GM23338 (cell line): ENCODE data around the gene GPT2. TPM values are rescaled to one million over a fixed set of nuclear protein-coding genes. Genes with fewer than 3 reads are reported as not detected.
A peak's percentile ranks its signal among the peaks of the same experiment; 100 is the strongest.

Source experiments
- ATAC-seq: fragments of 200-7000 bp; cut with Tn5 transposase; 3 replicates; pipeline ENCODE4 v1.9.1; 2020
- DNase-seq: peaks from one replicate; pipeline ENCODE4 v3.0.0-alpha.2; 2015; ENCODE audit warnings: low spot score
- H2AFZ ChIP-seq: fragments of 200-600 bp; sonication (generic); 2 replicates; pipeline ENCODE4 v1.8.0; 2016; ENCODE audit warnings: antibody characterized with exemption, mild to moderate bottlenecking, moderate library complexity
- H3F3A ChIP-seq: fragments of 200-600 bp; sonication (generic); replicated peaks from 2 replicates; pipeline ENCODE4 v1.8.0; 2017; ENCODE audit warnings: antibody characterized with exemption, mixed run types, low read depth
- H3K27ac ChIP-seq: fragments of 200-600 bp; sonication (generic); 2 replicates; pipeline ENCODE4 v1.6.1; 2016; ENCODE audit warnings: low read depth
- H3K27me3 ChIP-seq: fragments of 200-600 bp; sonication (generic); 2 replicates; pipeline ENCODE4 v1.8.0; 2016; ENCODE audit warnings: mild to moderate bottlenecking, mixed run types, moderate library complexity; ENCODE audit not compliant: insufficient read depth
- H3K36me3 ChIP-seq: fragments of 200-600 bp; sonication (generic); 2 replicates; pipeline ENCODE4 v1.8.0; 2016; ENCODE audit warnings: mild to moderate bottlenecking; ENCODE audit not compliant: insufficient read depth
- H3K4me1 ChIP-seq: fragments of 200-600 bp; sonication (generic); 2 replicates; pipeline ENCODE4 v1.8.0; 2016; ENCODE audit warnings: mild to moderate bottlenecking, moderate library complexity; ENCODE audit not compliant: insufficient read depth
- H3K4me2 ChIP-seq: fragments of 200-600 bp; sonication (generic); 2 replicates; pipeline ENCODE4 v1.7.1; 2017; ENCODE audit warnings: mixed run types
- H3K4me3 ChIP-seq: fragments of 200-600 bp; sonication (generic); 2 replicates; pipeline ENCODE4 v1.6.1; 2016; ENCODE audit warnings: mixed run types
- H3K79me2 ChIP-seq: fragments of 200-600 bp; sonication (generic); replicated peaks from 2 replicates; pipeline ENCODE4 v1.8.0; 2017; ENCODE audit warnings: mild to moderate bottlenecking; ENCODE audit not compliant: insufficient read depth
- H3K9me2 ChIP-seq: fragments of 200-600 bp; sonication (generic); 2 replicates; pipeline ENCODE4 v1.8.0; 2017; ENCODE audit not compliant: insufficient read depth
- H4K20me1 ChIP-seq: fragments of 200-600 bp; sonication (generic); replicated peaks from 2 replicates; pipeline ENCODE4 v1.8.0; 2017; ENCODE audit warnings: mild to moderate bottlenecking; ENCODE audit not compliant: insufficient read depth
- H3K27ac Mint-ChIP-seq: 2 replicates; pipeline ENCODE4 v1.8.0; 2020; ENCODE audit warnings: inconsistent platforms, mild to moderate bottlenecking, moderate library complexity, mixed read lengths
- H3K27me3 Mint-ChIP-seq: 3 replicates; pipeline ENCODE4 v1.8.0; 2022; ENCODE audit warnings: low read depth, mild to moderate bottlenecking, moderate library complexity, mixed read lengths, inconsistent platforms; ENCODE audit not compliant: insufficient read depth, poor library complexity
- H3K36me3 Mint-ChIP-seq: 3 replicates; pipeline ENCODE4 v1.8.0; 2021; ENCODE audit warnings: low read depth, mild to moderate bottlenecking, inconsistent platforms, moderate library complexity, mixed read lengths
- H3K4me1 Mint-ChIP-seq: 3 replicates; pipeline ENCODE4 v1.8.0; 2020; ENCODE audit warnings: mild to moderate bottlenecking, inconsistent platforms, mixed read lengths
- H3K4me3 Mint-ChIP-seq: 3 replicates; pipeline ENCODE4 v1.8.0; 2021; ENCODE audit warnings: moderate library complexity, mild to moderate bottlenecking, inconsistent platforms, mixed read lengths
- H3K9me3 Mint-ChIP-seq: 3 replicates; pipeline ENCODE4 v1.8.0; 2020; ENCODE audit warnings: moderate library complexity, mild to moderate bottlenecking, inconsistent platforms, mixed read lengths
- CREB1 ChIP-seq: fragments of 250-450 bp; sonication (Bioruptor Pico); IDR thresholded peaks from 2 replicates; pipeline ENCODE4 v1.5.0; 2020; ENCODE audit warnings: low read depth, mild to moderate bottlenecking, moderate library complexity
- EZH2 ChIP-seq: fragments of 200-600 bp; sonication (generic); IDR thresholded peaks from one replicate; pipeline ENCODE4 v1.8.0; 2017; ENCODE audit warnings: antibody characterized with exemption, mild to moderate bottlenecking, low read depth; ENCODE audit not compliant: unreplicated experiment
- EZH2phosphoT487 ChIP-seq: fragments of 200-600 bp; sonication (generic); IDR thresholded peaks from one replicate; pipeline ENCODE4 v1.8.1; 2018; ENCODE audit warnings: antibody characterized with exemption; ENCODE audit not compliant: unreplicated experiment
- JUNB ChIP-seq: IDR thresholded peaks from one replicate; pipeline ENCODE4 v1.6.1; 2016; ENCODE audit warnings: antibody characterized with exemption; ENCODE audit not compliant: unreplicated experiment
- NANOG ChIP-seq: IDR thresholded peaks from 2 replicates; pipeline ENCODE4 v1.6.1; 2016; ENCODE audit warnings: antibody characterized with exemption, borderline replicate concordance
- POLR2AphosphoS5 ChIP-seq: IDR thresholded peaks from 2 replicates; pipeline ENCODE4 v1.6.1; 2016; ENCODE audit warnings: antibody characterized with exemption, low read depth
- STAT1 ChIP-seq: IDR thresholded peaks from one replicate; pipeline ENCODE4 v1.6.1; 2016; ENCODE audit warnings: antibody characterized with exemption; ENCODE audit not compliant: unreplicated experiment
- ZNF114 ChIP-seq: fragments of 250-450 bp; sonication (Bioruptor Pico); IDR thresholded peaks from 2 replicates; pipeline ENCODE4 v1.5.0; 2020; ENCODE audit warnings: mild to moderate bottlenecking, moderate library complexity
- ZNF331 ChIP-seq: fragments of 250-450 bp; sonication (Bioruptor Pico); IDR thresholded peaks from 2 replicates; pipeline ENCODE4 v1.5.0; 2020; ENCODE audit warnings: low read depth, mild to moderate bottlenecking, moderate library complexity
- polyA plus RNA-seq: library from polyadenylated mRNA; unstranded; fragments of >200 nt; fragmentation: Nextera tagmentation; extraction: Ambion mirVana; gene quantifications from 2 replicates; pipeline ENCODE4 v1.2.1, GENCODE V29; 2016
- total RNA-seq: library from RNA; depleted of rRNA; stranded (reverse); fragments of >200 nt; shearing (Covaris generic); gene quantifications from 2 replicates; pipeline ENCODE4 v1.2.3, GENCODE V29; 2014
- TF ChIP-seq, protein P1 (sequence below), 2 experiments: fragments of 200-600 bp in 1 of 2; sonication (generic) in 1 of 2; conservative IDR thresholded peaks; 2 replicates each; pipeline versions ENCODE4 v1.5.1 to v1.6.1; 2016 to 2017; ENCODE audit warnings: antibody characterized with exemption in 2 of 2, low read depth in 2 of 2, mild to moderate bottlenecking in 2 of 2, moderate library complexity in 1 of 2
- TF ChIP-seq, protein P2 (sequence below): fragments of 250-450 bp; sonication (Bioruptor Pico); IDR thresholded peaks from 2 replicates; pipeline ENCODE4 v1.5.0; 2020; ENCODE audit warnings: mild to moderate bottlenecking, moderate library complexity
- TF ChIP-seq, protein P3 (sequence below): IDR thresholded peaks from one replicate; pipeline ENCODE4 v1.6.1; 2018; ENCODE audit warnings: antibody characterized with exemption; ENCODE audit not compliant: unreplicated experiment
- TF ChIP-seq, protein P4 (sequence below): IDR thresholded peaks from 2 replicates; pipeline ENCODE4 v1.6.1; 2016; ENCODE audit warnings: antibody characterized with exemption

Gene GPT2
- total and polyA plus RNA-seq, 2 experiments from 2014 or later: 48.5 to 81.0 TPM

DNA sequence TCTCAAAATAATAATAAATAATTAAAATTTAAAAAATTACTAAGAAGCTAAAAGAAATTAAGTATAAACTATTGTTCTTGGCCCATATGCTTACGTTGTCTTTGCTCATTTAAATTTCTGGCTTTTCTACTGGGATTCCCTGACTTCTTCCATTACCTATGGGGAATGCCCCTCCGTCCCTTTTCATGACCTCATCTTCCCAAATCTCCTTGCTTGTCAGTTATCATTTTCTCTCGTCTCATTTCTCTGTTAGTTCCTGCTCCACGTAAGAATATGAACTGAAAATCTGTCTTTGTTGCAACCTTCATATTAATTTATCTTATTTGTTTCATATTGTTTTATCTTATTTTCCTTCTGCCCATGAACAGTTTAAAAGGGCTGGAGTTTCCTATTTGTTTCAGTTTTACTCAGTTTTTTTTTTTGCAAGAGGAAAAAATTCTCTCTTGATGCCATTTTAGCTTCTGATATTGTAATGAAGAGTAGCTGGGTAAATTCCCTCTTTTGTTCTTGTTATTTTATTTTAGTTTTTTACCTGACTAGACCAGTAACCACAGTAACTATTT, 91.8 kb downstream of the GPT2 start:
- no peak overlapping the region; the same call in 2 of the 3 replicates for H3K4me3 Mint-ChIP-seq
- Histone ChIP-seq H3K4me2 (0 out of 2 replicates have a peak overlapping the region, but pooled peaks have one; percentile 7), H3K79me2 (peaks cover 21% of the 10 kb centered on the region), H3F3A (0 out of 2 replicates have a peak, but pooled peaks cover 3% of the 10 kb centered on the region), H3K9me2 (no peaks in the 10 kb centered on the region), H2AFZ (peak overlapping the region; percentile 44; the same call in 1 of the 2 replicates), H4K20me1 (0 out of 2 replicates have a peak, but pooled peaks cover 4% of the 10 kb centered on the region), H3K4me3 (no peak overlapping the region), H3K27ac (no peak overlapping the region), H3K27me3 (no peaks in the 10 kb centered on the region), H3K4me1 (peaks cover 19% of the 10 kb centered on the region; the same call in 1 of the 2 replicates), H3K36me3 (peaks cover 7% of the 10 kb centered on the region; the same call in 1 of the 2 replicates)
- peaks cover 30% of the 10 kb centered on the region for H3K4me1 Mint-ChIP-seq
- H3K9me3 Mint-ChIP-seq: no peaks in the 10 kb centered on the region
- no peak for TF ChIP-seq STAT1
- no peak for TF ChIP-seq POLR2AphosphoS5
- TF ChIP-seq, protein P1, sequence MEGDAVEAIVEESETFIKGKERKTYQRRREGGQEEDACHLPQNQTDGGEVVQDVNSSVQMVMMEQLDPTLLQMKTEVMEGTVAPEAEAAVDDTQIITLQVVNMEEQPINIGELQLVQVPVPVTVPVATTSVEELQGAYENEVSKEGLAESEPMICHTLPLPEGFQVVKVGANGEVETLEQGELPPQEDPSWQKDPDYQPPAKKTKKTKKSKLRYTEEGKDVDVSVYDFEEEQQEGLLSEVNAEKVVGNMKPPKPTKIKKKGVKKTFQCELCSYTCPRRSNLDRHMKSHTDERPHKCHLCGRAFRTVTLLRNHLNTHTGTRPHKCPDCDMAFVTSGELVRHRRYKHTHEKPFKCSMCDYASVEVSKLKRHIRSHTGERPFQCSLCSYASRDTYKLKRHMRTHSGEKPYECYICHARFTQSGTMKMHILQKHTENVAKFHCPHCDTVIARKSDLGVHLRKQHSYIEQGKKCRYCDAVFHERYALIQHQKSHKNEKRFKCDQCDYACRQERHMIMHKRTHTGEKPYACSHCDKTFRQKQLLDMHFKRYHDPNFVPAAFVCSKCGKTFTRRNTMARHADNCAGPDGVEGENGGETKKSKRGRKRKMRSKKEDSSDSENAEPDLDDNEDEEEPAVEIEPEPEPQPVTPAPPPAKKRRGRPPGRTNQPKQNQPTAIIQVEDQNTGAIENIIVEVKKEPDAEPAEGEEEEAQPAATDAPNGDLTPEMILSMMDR (conservative IDR thresholded peaks at IDR 0.05; ENCODE audit: low read depth in 2 of 2): no peak
- TF ChIP-seq JUNB: no peak
- TF ChIP-seq, protein P2, sequence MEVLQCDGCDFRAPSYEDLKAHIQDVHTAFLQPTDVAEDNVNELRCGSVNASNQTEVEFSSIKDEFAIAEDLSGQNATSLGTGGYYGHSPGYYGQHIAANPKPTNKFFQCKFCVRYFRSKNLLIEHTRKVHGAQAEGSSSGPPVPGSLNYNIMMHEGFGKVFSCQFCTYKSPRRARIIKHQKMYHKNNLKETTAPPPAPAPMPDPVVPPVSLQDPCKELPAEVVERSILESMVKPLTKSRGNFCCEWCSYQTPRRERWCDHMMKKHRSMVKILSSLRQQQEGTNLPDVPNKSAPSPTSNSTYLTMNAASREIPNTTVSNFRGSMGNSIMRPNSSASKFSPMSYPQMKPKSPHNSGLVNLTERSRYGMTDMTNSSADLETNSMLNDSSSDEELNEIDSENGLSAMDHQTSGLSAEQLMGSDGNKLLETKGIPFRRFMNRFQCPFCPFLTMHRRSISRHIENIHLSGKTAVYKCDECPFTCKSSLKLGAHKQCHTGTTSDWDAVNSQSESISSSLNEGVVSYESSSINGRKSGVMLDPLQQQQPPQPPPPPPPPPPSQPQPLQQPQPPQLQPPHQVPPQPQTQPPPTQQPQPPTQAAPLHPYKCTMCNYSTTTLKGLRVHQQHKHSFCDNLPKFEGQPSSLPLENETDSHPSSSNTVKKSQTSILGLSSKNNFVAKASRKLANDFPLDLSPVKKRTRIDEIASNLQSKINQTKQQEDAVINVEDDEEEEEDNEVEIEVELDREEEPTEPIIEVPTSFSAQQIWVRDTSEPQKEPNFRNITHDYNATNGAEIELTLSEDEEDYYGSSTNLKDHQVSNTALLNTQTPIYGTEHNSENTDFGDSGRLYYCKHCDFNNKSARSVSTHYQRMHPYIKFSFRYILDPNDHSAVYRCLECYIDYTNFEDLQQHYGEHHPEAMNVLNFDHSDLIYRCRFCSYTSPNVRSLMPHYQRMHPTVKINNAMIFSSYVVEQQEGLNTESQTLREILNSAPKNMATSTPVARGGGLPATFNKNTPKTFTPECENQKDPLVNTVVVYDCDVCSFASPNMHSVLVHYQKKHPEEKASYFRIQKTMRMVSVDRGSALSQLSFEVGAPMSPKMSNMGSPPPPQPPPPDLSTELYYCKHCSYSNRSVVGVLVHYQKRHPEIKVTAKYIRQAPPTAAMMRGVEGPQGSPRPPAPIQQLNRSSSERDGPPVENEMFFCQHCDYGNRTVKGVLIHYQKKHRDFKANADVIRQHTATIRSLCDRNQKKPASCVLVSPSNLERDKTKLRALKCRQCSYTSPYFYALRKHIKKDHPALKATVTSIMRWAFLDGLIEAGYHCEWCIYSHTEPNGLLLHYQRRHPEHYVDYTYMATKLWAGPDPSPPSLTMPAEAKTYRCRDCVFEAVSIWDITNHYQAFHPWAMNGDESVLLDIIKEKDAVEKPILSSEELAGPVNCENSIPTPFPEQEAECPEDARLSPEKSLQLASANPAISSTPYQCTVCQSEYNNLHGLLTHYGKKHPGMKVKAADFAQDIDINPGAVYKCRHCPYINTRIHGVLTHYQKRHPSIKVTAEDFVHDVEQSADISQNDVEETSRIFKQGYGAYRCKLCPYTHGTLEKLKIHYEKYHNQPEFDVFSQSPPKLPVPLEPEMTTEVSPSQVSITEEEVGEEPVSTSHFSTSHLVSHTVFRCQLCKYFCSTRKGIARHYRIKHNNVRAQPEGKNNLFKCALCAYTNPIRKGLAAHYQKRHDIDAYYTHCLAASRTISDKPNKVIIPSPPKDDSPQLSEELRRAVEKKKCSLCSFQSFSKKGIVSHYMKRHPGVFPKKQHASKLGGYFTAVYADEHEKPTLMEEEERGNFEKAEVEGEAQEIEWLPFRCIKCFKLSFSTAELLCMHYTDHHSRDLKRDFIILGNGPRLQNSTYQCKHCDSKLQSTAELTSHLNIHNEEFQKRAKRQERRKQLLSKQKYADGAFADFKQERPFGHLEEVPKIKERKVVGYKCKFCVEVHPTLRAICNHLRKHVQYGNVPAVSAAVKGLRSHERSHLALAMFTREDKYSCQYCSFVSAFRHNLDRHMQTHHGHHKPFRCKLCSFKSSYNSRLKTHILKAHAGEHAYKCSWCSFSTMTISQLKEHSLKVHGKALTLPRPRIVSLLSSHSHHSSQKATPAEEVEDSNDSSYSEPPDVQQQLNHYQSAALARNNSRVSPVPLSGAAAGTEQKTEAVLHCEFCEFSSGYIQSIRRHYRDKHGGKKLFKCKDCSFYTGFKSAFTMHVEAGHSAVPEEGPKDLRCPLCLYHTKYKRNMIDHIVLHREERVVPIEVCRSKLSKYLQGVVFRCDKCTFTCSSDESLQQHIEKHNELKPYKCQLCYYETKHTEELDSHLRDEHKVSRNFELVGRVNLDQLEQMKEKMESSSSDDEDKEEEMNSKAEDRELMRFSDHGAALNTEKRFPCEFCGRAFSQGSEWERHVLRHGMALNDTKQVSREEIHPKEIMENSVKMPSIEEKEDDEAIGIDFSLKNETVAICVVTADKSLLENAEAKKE (CRISPR knock-in tag): no peak
- TF ChIP-seq, protein P3, sequence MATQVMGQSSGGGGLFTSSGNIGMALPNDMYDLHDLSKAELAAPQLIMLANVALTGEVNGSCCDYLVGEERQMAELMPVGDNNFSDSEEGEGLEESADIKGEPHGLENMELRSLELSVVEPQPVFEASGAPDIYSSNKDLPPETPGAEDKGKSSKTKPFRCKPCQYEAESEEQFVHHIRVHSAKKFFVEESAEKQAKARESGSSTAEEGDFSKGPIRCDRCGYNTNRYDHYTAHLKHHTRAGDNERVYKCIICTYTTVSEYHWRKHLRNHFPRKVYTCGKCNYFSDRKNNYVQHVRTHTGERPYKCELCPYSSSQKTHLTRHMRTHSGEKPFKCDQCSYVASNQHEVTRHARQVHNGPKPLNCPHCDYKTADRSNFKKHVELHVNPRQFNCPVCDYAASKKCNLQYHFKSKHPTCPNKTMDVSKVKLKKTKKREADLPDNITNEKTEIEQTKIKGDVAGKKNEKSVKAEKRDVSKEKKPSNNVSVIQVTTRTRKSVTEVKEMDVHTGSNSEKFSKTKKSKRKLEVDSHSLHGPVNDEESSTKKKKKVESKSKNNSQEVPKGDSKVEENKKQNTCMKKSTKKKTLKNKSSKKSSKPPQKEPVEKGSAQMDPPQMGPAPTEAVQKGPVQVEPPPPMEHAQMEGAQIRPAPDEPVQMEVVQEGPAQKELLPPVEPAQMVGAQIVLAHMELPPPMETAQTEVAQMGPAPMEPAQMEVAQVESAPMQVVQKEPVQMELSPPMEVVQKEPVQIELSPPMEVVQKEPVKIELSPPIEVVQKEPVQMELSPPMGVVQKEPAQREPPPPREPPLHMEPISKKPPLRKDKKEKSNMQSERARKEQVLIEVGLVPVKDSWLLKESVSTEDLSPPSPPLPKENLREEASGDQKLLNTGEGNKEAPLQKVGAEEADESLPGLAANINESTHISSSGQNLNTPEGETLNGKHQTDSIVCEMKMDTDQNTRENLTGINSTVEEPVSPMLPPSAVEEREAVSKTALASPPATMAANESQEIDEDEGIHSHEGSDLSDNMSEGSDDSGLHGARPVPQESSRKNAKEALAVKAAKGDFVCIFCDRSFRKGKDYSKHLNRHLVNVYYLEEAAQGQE: no peak
- TF ChIP-seq ZNF114 (CRISPR knock-in tag): no peak
- no peak for TF ChIP-seq NANOG
- TF ChIP-seq, protein P4, sequence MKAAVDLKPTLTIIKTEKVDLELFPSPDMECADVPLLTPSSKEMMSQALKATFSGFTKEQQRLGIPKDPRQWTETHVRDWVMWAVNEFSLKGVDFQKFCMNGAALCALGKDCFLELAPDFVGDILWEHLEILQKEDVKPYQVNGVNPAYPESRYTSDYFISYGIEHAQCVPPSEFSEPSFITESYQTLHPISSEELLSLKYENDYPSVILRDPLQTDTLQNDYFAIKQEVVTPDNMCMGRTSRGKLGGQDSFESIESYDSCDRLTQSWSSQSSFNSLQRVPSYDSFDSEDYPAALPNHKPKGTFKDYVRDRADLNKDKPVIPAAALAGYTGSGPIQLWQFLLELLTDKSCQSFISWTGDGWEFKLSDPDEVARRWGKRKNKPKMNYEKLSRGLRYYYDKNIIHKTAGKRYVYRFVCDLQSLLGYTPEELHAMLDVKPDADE: no peak
- TF ChIP-seq EZH2: no peak
- TF ChIP-seq CREB1 (CRISPR knock-in tag): no peak
- no peak for TF ChIP-seq EZH2phosphoT487
- TF ChIP-seq ZNF331 (CRISPR knock-in tag): no peak
- no peak for DNase-seq
- peaks cover 11% of the 10 kb centered on the region for H3K27me3 Mint-ChIP-seq
- H3K36me3 Mint-ChIP-seq: peaks cover 16% of the 10 kb centered on the region
- no peak for ATAC-seq
- H3K27ac Mint-ChIP-seq: peak overlapping the region; percentile 35
